Cardiac muscle cell (in vitro differentiated cells and primary cell): ENCODE data around the gene THBS3. TPM values are rescaled to one million over a fixed set of nuclear protein-coding genes. Genes with fewer than 3 reads are reported as not detected.
"Not testable (repeated sequence)": the region's sequence is repeated elsewhere in the genome, so short reads cannot be mapped to it uniquely, and the experiment has no call there.

Source experiments
- DNase-seq, 2 donors: peaks; one replicate each; pipeline versions ENCODE4 v3.0.0 to v3.0.0-alpha.2; 2010 to 2017; ENCODE audit warnings: low read depth in 1 of 2, low spot score in 1 of 2
- H3K27ac ChIP-seq: fragments of 200-600 bp; sonication (generic); 2 replicates; pipeline ENCODE4 v1.5.1; 2016
- H3K27me3 ChIP-seq: fragments of 200-600 bp; sonication (generic); 2 replicates; pipeline ENCODE4 v1.6.0; 2016; ENCODE audit warnings: control low read depth
- H3K36me3 ChIP-seq: fragments of 200-600 bp; sonication (generic); 2 replicates; pipeline ENCODE4 v1.5.1; 2016; ENCODE audit warnings: control low read depth
- H3K4me1 ChIP-seq: fragments of 200-600 bp; sonication (generic); 2 replicates; pipeline ENCODE4 v1.8.1; 2017; ENCODE audit warnings: low read depth, mild to moderate bottlenecking, mixed run types
- H3K4me3 ChIP-seq: fragments of 200-600 bp; sonication (generic); 2 replicates; pipeline ENCODE4 v1.5.1; 2016; ENCODE audit warnings: mild to moderate bottlenecking
- H3K9me3 ChIP-seq: fragments of 200-600 bp; sonication (generic); 2 replicates; pipeline ENCODE4 v1.5.1; 2017; ENCODE audit warnings: low read depth, mild to moderate bottlenecking, control low read depth
- polyA plus RNA-seq: library from polyadenylated mRNA; unstranded; fragments of >200 nt; fragmentation: Nextera tagmentation; extraction: Ambion mirVana; gene quantifications from 2 replicates; pipeline ENCODE4 v1.2.1, GENCODE V29; 2016
- total RNA-seq: library from RNA; depleted of rRNA; stranded (reverse); fragments of >200 nt; gene quantifications from 2 replicates; pipeline ENCODE4 v1.2.3, GENCODE V29; 2016
- TF ChIP-seq, protein P1 (sequence below): IDR thresholded peaks from 2 replicates; pipeline ENCODE4 v1.5.1; 2012; ENCODE audit warnings: low read depth, mild to moderate bottlenecking, low read length

The THBS3 gene
- total and polyA plus RNA-seq, 2 experiments from 2014 or later, result 9.4 to 14.2 TPM

DNA sequence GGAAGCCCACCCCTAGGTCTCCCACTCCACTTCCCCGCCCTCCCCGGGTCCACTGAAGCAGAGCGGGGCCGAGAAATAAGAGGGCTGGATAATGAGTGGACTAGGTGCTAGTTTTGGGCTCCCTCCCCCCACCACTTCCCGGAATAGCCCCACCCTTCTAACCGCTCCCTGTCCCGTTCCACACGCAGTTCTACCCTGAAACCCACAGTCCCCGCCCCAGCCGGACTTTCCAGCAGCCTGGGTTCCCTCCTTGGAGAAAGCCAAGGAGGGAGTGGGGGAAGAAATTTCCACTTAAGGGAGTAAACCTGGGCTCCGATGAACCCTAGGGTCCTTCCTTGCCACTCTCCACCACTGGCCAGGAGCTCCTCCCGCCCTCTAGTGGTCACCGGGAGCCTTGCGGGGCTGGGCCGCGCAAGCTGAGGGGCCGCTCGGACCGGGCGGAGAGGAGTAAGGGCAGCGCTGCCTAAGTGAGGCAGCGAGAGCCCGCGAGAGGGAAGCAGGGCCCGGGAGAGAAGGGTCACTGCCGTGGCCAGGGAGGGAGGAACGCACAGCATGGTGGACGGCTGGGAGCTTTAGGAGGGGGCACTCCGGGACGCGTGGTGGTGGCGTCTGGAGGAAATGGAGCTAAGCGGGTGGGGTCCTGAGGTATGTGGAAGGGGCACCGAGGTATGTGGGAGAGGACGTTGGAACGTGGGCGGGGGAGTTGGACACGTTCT lies 14.3 kb downstream of the THBS3 start:
- DNase-seq, result peak; percentile 92 to 96
- Histone ChIP-seq H3K9me3 (no peaks in the 10 kb centered on the region), H3K27me3 (no peaks in the 10 kb centered on the region), H3K4me3 (peak overlapping the region; percentile 44), H3K27ac (peak overlapping the region; percentile 61), H3K4me1 (peaks cover 11% of the 10 kb centered on the region), H3K36me3 (no peaks in the 10 kb centered on the region)
- TF ChIP-seq, protein P1, sequence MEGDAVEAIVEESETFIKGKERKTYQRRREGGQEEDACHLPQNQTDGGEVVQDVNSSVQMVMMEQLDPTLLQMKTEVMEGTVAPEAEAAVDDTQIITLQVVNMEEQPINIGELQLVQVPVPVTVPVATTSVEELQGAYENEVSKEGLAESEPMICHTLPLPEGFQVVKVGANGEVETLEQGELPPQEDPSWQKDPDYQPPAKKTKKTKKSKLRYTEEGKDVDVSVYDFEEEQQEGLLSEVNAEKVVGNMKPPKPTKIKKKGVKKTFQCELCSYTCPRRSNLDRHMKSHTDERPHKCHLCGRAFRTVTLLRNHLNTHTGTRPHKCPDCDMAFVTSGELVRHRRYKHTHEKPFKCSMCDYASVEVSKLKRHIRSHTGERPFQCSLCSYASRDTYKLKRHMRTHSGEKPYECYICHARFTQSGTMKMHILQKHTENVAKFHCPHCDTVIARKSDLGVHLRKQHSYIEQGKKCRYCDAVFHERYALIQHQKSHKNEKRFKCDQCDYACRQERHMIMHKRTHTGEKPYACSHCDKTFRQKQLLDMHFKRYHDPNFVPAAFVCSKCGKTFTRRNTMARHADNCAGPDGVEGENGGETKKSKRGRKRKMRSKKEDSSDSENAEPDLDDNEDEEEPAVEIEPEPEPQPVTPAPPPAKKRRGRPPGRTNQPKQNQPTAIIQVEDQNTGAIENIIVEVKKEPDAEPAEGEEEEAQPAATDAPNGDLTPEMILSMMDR, result peak; percentile 99

DNA sequence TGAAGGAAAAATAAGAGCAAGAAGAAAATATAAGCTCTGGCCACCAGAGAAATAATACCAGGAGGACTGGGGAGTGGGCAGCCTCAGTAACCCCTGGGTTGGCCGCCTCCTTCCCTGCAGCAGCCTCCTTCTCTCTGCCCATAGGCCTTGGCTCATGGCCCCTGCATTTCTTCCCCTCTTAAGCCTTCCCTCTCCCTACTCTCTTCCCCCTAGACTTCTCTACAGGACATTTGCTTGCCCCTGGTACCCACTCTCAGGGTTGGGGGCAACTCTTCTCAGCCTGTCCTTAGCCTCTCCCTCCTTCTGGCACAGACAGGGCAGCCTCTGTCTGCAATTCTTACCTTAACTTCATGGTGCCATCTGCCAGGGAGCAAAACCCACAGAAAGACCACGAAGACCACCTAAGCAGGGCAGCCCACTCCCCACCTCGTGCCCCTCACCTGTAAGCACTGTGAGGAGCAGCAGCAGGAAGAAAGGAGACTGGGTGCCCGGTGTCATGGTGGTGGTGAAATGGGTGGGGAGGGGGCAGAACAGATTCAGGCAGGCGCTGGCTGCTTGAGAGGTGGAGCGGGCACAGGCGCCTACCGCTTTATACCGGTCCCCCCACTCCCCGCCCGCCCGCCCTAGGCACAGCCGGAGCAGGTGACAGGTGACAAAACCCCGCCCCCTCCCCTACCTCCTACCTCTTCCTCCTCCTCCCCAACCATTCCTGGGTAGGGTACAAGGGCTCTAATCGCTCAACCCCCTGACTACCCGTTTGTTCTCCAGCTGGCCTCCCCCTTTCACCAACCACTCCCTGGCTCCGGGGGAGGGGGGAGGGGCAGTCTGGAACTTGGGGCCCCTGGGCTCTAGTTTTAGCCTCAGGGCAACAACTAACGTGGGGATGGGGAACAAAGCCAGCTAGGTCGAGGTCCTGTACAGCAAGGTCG lies 15.1 kb downstream of the THBS3 start:
- Histone ChIP-seq H3K36me3 (no peaks in the 10 kb centered on the region), H3K4me1 (peaks cover 11% of the 10 kb centered on the region), H3K9me3 (no peaks in the 10 kb centered on the region), H3K27ac (no peak overlapping the region), H3K4me3 (peak overlapping the region; percentile 44), H3K27me3 (no peaks in the 10 kb centered on the region)
- no peak for DNase-seq
- TF ChIP-seq, protein P1, result no peak

DNA sequence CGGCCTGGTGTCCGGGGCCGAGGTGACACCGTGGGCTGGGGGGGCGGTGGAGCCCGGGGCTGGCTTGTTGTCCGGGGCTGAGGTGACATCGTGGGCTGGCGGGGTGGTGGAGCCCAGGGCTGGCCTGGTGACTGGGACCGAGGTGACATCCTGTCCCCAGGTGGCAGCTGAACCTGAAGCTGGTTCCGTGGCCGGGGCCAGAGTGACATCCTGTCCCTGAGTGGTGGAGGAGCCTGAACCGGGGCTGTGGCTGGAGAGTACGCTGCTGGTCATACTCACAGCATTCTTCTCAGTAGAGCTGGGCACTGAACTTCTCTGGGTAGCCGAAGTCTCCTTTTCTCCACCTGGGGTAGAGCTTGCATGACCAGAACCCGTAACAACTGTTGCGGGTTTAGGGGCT lies 15.8 kb downstream of the THBS3 start:
- no peak for DNase-seq
- TF ChIP-seq, protein P1, result no peak

DNA sequence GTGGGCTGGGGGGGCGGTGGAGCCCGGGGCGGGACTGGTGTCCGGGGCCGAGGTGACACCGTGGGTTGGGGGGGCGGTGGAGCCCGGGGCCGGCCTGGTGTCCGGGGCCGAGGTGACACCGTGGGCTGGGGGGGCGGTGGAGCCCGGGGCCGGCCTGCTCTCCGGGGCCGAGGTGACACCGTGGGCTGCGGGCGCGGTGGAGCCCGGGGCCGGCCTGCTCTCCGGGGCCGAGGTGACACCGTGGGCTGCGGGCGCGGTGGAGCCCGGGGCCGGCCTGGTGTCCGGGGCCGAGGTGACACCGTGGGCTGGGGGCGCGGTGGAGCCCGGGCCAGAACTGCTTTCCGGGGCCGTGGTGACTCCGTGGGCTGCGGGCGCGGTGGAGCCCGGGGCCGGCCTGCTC lies 17.8 kb downstream of the THBS3 start:
- H3K36me3 ChIP-seq, H3K9me3 ChIP-seq, H3K27ac ChIP-seq, DNase-seq, H3K27me3 ChIP-seq, H3K4me3 ChIP-seq: not testable (repeated sequence)
- peaks cover 17% of the 10 kb centered on the region for H3K4me1 ChIP-seq

More for the DNA sequence above, 15.8 kb downstream of the THBS3 start:
- no peaks in the 10 kb centered on the region for H3K36me3 ChIP-seq
- H3K27me3 ChIP-seq, result no peaks in the 10 kb centered on the region
- H3K9me3 ChIP-seq, result no peaks in the 10 kb centered on the region
- H3K4me1 ChIP-seq, result peaks cover 11% of the 10 kb centered on the region
- H3K4me3 ChIP-seq, result no peak overlapping the region
- no peak overlapping the region for H3K27ac ChIP-seq

DNA sequence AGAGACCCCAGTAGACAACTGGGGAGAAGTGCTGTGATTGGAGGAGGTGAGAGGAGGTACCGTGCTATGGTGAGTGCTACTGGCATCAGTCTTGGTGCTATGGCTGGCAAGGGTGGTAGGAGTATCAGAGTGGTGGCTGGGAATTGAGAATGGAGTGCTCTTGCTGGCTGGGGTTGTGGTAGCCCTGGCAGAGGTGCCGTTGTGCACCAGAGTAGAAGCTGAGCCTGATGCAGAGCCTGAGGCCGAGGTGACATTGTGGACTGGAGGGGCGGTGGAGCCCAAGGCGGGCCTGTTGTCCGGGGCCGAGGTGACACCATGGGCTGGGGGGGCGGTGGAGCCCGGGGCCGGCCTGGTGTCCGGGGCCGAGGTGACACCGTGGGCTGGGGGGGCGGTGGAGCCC lies 19.4 kb downstream of the THBS3 start:
- Histone ChIP-seq H3K4me1 (peaks cover 13% of the 10 kb centered on the region), H3K27ac (no peak overlapping the region), H3K27me3 (no peaks in the 10 kb centered on the region), H3K9me3 (no peaks in the 10 kb centered on the region), H3K4me3 (no peak overlapping the region), H3K36me3 (no peaks in the 10 kb centered on the region)
- TF ChIP-seq, protein P1, result no peak
- DNase-seq, result no peak

DNA sequence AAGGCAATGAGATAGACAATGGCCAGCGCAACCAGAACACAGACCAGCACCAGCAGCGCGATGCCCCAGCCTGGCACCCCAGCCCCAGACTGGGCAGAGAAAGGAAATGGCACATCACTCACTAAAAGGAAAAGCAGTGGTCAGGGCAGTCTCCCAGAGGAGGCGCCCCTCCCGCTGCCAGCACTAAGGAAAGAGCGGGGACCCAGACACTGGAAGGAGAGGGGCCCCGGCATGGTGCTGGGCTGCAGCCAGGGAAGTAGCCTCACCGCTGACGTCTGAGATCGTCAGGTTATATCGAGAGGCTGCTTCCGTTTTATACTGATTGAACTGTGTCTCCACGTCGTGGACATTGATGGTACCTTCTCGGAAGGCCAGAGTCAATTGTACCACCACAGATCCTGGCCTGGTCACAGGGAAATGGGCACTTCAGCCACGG lies 20.2 kb downstream of the THBS3 start:
- peaks cover 10% of the 10 kb centered on the region for H3K4me1 ChIP-seq

More for the DNA sequence above, 20.2 kb downstream of the THBS3 start:
- Histone ChIP-seq H3K36me3 (no peaks in the 10 kb centered on the region), H3K4me3 (no peak overlapping the region), H3K9me3 (no peaks in the 10 kb centered on the region), H3K27ac (no peak overlapping the region), H3K27me3 (no peaks in the 10 kb centered on the region)
- no peak for DNase-seq
- TF ChIP-seq, protein P1, result no peak
